HCT116 (cell line): ENCODE data around the gene CENPE. TPM values are rescaled to one million over a fixed set of nuclear protein-coding genes. Genes with fewer than 3 reads are reported as not detected.

Experiments used
- ATAC-seq: fragments of 200-7000 bp; cut with Tn5 transposase; 2 replicates; pipeline ENCODE4 v1.9.1; 2020; ENCODE audit warnings: mild to moderate bottlenecking, moderate library complexity
- BruUV-seq: library from RNA; stranded (reverse); fragments of 400-500 nt; replicated peaks from 2 replicates; lab custom pipeline; 2021; lab: Mats Ljungman, UMichigan
- CTCF ChIA-PET: fragments of 300-600 bp; sonication (Branson Sonifier 250); formaldehyde crosslinking; loops from one replicate; lab custom pipeline; 2021; ENCODE audit warnings: antibody characterized with exemption; lab: Charles Lee
- POLR2A ChIA-PET: fragments of 300-600, 350-600 bp; sonication (Branson Sonifier 250); formaldehyde crosslinking; loops from one replicate; lab custom pipeline; 2021; ENCODE audit warnings: antibody characterized with exemption; lab: Charles Lee
- RAD21 ChIA-PET, 2 experiments: fragments of 300-600 bp; sonication (Branson Sonifier 250); formaldehyde crosslinking; loops; one replicate each; lab custom pipeline; 2023; ENCODE audit warnings: low total read pairs in 2 of 2; ENCODE audit not compliant: uncharacterized antibody in 2 of 2, unreplicated experiment in 2 of 2, low non-redundant PET in 1 of 2; lab: Charles Lee
- DNase-seq: peaks from one replicate; pipeline ENCODE4 v3.0.0-alpha.2; 2010; ENCODE audit warnings: low read depth, low spot score
- H2AFZ ChIP-seq: fragments of 200-600 bp; shearing (Covaris generic), sonication (generic); 2 replicates; pipeline ENCODE4 v1.6.1; 2017; ENCODE audit warnings: low read depth, mixed run types, mixed read lengths, antibody characterized with exemption, low read length; ENCODE audit not compliant: poor library complexity, severe bottlenecking
- H3K27ac ChIP-seq: 2 replicates; pipeline ENCODE4 v1.5.1; 2012; ENCODE audit warnings: low read depth, low read length
- H3K27me3 ChIP-seq: fragments of 200-600 bp; sonication (generic); 2 replicates; pipeline ENCODE4 v1.6.1; 2016; ENCODE audit warnings: mixed run types, low read length, mixed read lengths; ENCODE audit not compliant: insufficient read depth
- H3K36me3 ChIP-seq, 2 experiments: fragments of 200-500 bp in 1 of 2; fragments of 200-600 bp in 1 of 2; sonication (Bioruptor generic) in 1 of 2; sonication (generic) in 1 of 2; 2 replicates each; pipeline versions ENCODE4 v1.5.1 to v1.6.1; 2014 to 2016; ENCODE audit warnings: low read length in 2 of 2, inconsistent platforms in 1 of 2, mixed read lengths in 1 of 2, mixed run types in 1 of 2; ENCODE audit not compliant: insufficient read depth in 2 of 2, control insufficient read depth in 1 of 2
- H3K4me1 ChIP-seq, 2 experiments: fragments of 200-600 bp in 1 of 2; sonication (generic) in 1 of 2; 2 replicates each; pipeline versions ENCODE4 v1.5.1 to v1.6.1; 2012 to 2017; ENCODE audit warnings: low read length in 2 of 2, inconsistent platforms in 1 of 2, mild to moderate bottlenecking in 1 of 2, mixed read lengths in 1 of 2, mixed run types in 1 of 2, moderate library complexity in 1 of 2; ENCODE audit not compliant: insufficient read depth in 2 of 2, control insufficient read depth in 1 of 2
- H3K4me2 ChIP-seq: fragments of 200-600 bp; sonication (generic); 2 replicates; pipeline ENCODE4 v1.6.1; 2017; ENCODE audit warnings: mixed run types, low read length, mixed read lengths
- H3K4me3 ChIP-seq, 2 experiments: fragments of 200-600 bp in 1 of 2; sonication (generic) in 1 of 2; replicated peaks in 1 of 2; 2 replicates each; pipeline ENCODE4 v1.5.1; 2011 to 2016; ENCODE audit warnings: low read length in 2 of 2, control low read depth in 1 of 2, low read depth in 1 of 2, mild to moderate bottlenecking in 1 of 2, mixed read lengths in 1 of 2, mixed run types in 1 of 2
- H3K79me2 ChIP-seq: fragments of 200-600 bp; sonication (generic); 2 replicates; pipeline ENCODE4 v1.6.1; 2017; ENCODE audit warnings: mild to moderate bottlenecking, mixed run types, low read length, moderate library complexity, mixed read lengths; ENCODE audit not compliant: insufficient read depth
- H3K9ac ChIP-seq: fragments of 200-600 bp; sonication (generic); 2 replicates; pipeline ENCODE4 v1.6.1; 2016; ENCODE audit warnings: low read length, mixed read lengths
- H3K9me2 ChIP-seq: fragments of 200-600 bp; sonication (generic), shearing (Covaris generic); 2 replicates; pipeline ENCODE4 v1.6.1; 2017; ENCODE audit warnings: mixed run types, mild to moderate bottlenecking, moderate library complexity; ENCODE audit not compliant: insufficient read depth
- H3K9me3 ChIP-seq, 2 experiments: fragments of 200-500 bp in 1 of 2; fragments of 200-600 bp in 1 of 2; sonication (Bioruptor generic) in 1 of 2; sonication (generic) in 1 of 2; 2 replicates each; pipeline ENCODE4 v1.6.1; 2014 to 2017; ENCODE audit warnings: low read length in 2 of 2, mixed read lengths in 2 of 2, inconsistent platforms in 1 of 2, low read depth in 1 of 2, mild to moderate bottlenecking in 1 of 2, mixed run types in 1 of 2, moderate library complexity in 1 of 2; ENCODE audit not compliant: control insufficient read depth in 1 of 2, insufficient read depth in 1 of 2
- H4K20me1 ChIP-seq: fragments of 200-600 bp; sonication (generic), shearing (Covaris generic); 2 replicates; pipeline ENCODE4 v1.6.1; 2017; ENCODE audit warnings: mixed run types, mild to moderate bottlenecking, moderate library complexity; ENCODE audit not compliant: insufficient read depth
- CBX3 ChIP-seq: IDR thresholded peaks from 2 replicates; pipeline ENCODE4 v1.6.1; 2012; ENCODE audit warnings: low read depth
- EGR1 ChIP-seq: IDR thresholded peaks from 2 replicates; pipeline ENCODE4 v1.6.1; 2012; ENCODE audit warnings: low read depth
- ELF1 ChIP-seq: IDR thresholded peaks from 2 replicates; pipeline ENCODE4 v1.6.1; 2012; ENCODE audit warnings: low read depth, borderline replicate concordance
- EZH2 ChIP-seq: fragments of 200-600 bp; sonication (generic); IDR thresholded peaks from 2 replicates; pipeline ENCODE4 v1.6.1; 2017; ENCODE audit warnings: antibody characterized with exemption, mixed run types
- EZH2phosphoT487 ChIP-seq: fragments of 200-600 bp; IDR thresholded peaks from 2 replicates; pipeline ENCODE4 v1.6.1; 2018; ENCODE audit warnings: antibody characterized with exemption, borderline replicate concordance
- FOSL1 ChIP-seq: IDR thresholded peaks from 2 replicates; pipeline ENCODE4 v1.6.1; 2012; ENCODE audit warnings: low read depth
- POLR2AphosphoS5 ChIP-seq: IDR thresholded peaks from 2 replicates; pipeline ENCODE4 v1.6.1; 2011; ENCODE audit warnings: mild to moderate bottlenecking, low read depth, low read length, moderate library complexity
- RAD21 ChIP-seq: IDR thresholded peaks from 2 replicates; pipeline ENCODE4 v1.6.1; 2012; ENCODE audit warnings: low read depth, mild to moderate bottlenecking
- REST ChIP-seq: IDR thresholded peaks from 2 replicates; pipeline ENCODE4 v1.6.1; 2012; ENCODE audit warnings: low read depth
- TCF7L2 ChIP-seq: IDR thresholded peaks from 2 replicates; pipeline ENCODE4 v1.7.0; 2011; ENCODE audit warnings: borderline replicate concordance, inconsistent platforms; ENCODE audit not compliant: insufficient read depth, insufficient read length; ENCODE audit errors: extremely low read depth
- ZFX ChIP-seq: fragments of 450-650 bp; IDR thresholded peaks from 2 replicates; pipeline ENCODE4 v1.6.1; 2017
- ZNF274 ChIP-seq: fragments of 200-500 bp; sonication (Bioruptor generic); IDR thresholded peaks from 2 replicates; pipeline ENCODE4 v1.6.1; 2014; ENCODE audit warnings: mild to moderate bottlenecking, low read depth, low read length, inconsistent platforms
- intact Hi-C: fragments of 100-400 bp; cut with micrococcal nuclease; formaldehyde crosslinking; loops from 2 replicates; pipeline ENCODE4 v1.10.0; 2022
- total RNA-seq: library from RNA; stranded (reverse); gene quantifications from one replicate; pipeline ENCODE4 v1.2.1, GENCODE V29; 2021; ENCODE audit not compliant: unreplicated experiment
- TF ChIP-seq, protein P1 (sequence below): IDR thresholded peaks from 2 replicates; pipeline ENCODE4 v1.6.1; 2012

Gene CENPE
- total RNA-seq, 1 experiment from 2014 or later: 31.3 TPM

DNA sequence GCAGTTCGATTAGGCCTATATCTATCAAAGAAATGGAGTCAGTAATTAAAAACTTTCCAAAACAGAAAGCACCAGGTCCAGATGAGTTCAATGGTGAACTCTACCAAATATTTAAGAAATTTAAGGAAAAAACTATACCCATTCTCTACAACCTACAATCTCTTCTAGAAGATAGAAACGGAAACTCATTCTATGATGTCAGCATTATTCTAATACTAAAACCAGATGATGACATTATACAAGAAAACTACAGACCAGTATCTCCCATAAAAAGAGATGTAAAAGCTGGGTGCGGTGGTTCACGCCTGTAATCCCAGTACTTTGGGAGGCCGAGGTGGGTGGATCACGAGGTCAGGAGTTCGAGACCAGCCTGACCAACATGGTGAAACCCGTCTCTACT is 69.0 kb downstream of the CENPE start:
- no peak for ATAC-seq
- H3K27ac ChIP-seq: no peak overlapping the region
- DNase-seq: no peak
- no peak overlapping the region for H3K9ac ChIP-seq
- ChIA-PET POLR2A (no interaction called here), RAD21 (no interaction called here), CTCF (no interaction called here)
- no peak overlapping the region for H3K4me2 ChIP-seq
- intact Hi-C loops: no loop called here
- no peaks in the 10 kb centered on the region; the same call in 1 of the 2 replicates for H4K20me1 ChIP-seq
- no peak overlapping the region for H3K4me3 ChIP-seq
- BruUV-seq: no TSS peak
- no peak overlapping the region for H2AFZ ChIP-seq
- H3K4me1 ChIP-seq: no peaks in the 10 kb centered on the region
- H3K79me2 ChIP-seq: no peaks in the 10 kb centered on the region
- H3K9me3 ChIP-seq: no peaks in the 10 kb centered on the region
- no peaks in the 10 kb centered on the region for H3K9me2 ChIP-seq
- no peaks in the 10 kb centered on the region for H3K27me3 ChIP-seq
- H3K36me3 ChIP-seq: peaks cover 2 to 19% of the 10 kb centered on the region in 2 experiments; a peak in 3 of 4 replicates
- TF ChIP-seq REST (no peak), CBX3 (no peak), ZFX (no peak), EGR1 (no peak), TCF7L2 (no peak), ZNF274 (no peak), ELF1 (no peak), FOSL1 (no peak), EZH2 (no peak), POLR2AphosphoS5 (no peak), EZH2phosphoT487 (no peak), RAD21 (no peak)
- TF ChIP-seq, protein P1, sequence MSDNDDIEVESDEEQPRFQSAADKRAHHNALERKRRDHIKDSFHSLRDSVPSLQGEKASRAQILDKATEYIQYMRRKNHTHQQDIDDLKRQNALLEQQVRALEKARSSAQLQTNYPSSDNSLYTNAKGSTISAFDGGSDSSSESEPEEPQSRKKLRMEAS: no peak
